Non-pigmented ciliary epithelial cell (primary cell): Measurements from ENCODE around the gene RBM38.

Source experiments
- DNase-seq: peaks from one replicate; pipeline ENCODE4 v3.0.0-alpha.2; 2010; ENCODE audit warnings: low read depth

RBM38 gene

GRCh38 chr20:57456116-57456515, 64.9 kb downstream of the RBM38 start:
- no peak for DNase-seq

- no peak for DNase-seq
These were observed 66.3 kb downstream of the RBM38 start for GRCh38 chr20:57457243-57458095.

DNA sequence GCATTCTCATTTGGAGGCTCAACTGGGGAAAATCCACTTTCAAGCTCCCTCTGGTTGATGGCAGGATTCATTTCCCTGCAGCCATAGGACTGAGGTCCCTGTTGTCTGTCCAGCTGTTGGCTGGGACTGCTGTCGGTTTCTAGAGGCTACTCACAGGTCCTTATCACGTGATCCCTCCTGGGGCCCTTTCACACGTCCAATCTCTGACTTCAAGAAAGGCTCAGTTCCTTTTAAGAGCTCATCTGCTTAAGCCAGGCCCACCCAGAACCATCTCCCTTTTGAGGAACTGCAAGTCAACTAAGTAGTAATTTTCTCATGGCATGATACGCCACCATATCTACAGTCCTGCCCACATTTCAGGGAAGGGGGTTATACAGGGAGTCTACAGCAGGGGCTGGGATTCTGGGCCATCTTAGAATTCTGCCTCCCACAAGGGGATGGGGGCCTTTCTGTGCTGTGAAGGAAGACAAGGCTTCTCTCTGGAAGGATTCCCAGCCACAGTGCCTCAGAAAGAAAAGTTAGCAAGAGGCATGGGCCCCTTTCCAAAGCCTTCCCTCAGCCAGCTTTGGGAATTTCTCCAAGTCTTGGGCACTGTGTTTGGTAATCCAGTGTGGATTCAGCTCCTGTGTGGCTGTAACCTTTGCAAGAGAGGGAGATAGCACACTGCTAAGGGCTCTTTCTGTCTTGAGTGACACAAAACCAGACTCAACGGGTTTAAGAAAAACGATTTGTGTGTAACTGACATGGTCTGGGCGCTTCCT, 67.4 kb downstream of the RBM38 start:
- DNase-seq, result no peak
